Cortex of kidney (tissue), 1 donor: ENCODE data around the gene CTAGE8.
"Not testable (repeated sequence)": the region's sequence is repeated elsewhere in the genome, so short reads cannot be mapped to it uniquely, and the experiment has no call there.

Experiments
- DNase-seq: peaks from one replicate; lab custom pipeline; 2025; lab: John Stamatoyannopoulos, UW

The CTAGE8 gene

GRCh38 chr7:144269188-144269587 lies at the start of gene CTAGE8:
CTAGE8 (minus strand) TSS chr7:144269288; CDS start chr7:144269250, 38 bp downstream.
- DNase-seq: not testable (repeated sequence)

GRCh38 chr7:144317537-144317936 lies 48.4 kb upstream of the CTAGE8 start:
- not testable (repeated sequence) for DNase-seq

GRCh38 chr7:144311872-144312469 lies 42.9 kb upstream of the CTAGE8 start, which contains the start of gene OR2A1:
OR2A1 (plus strand) TSS chr7:144312419; CDS start chr7:144318125, 5,706 bp downstream.
- DNase-seq: not testable (repeated sequence)

- not testable (repeated sequence) for DNase-seq
These were observed 42.1 kb upstream of the CTAGE8 start for GRCh38 chr7:144311218-144311617.

- not testable (repeated sequence) for DNase-seq
These were observed 40.6 kb upstream of the CTAGE8 start for GRCh38 chr7:144309702-144310101.

- not testable (repeated sequence) for DNase-seq
These were observed 36.1 kb upstream of the CTAGE8 start for GRCh38 chr7:144305156-144305555.

- not testable (repeated sequence) for DNase-seq
These were observed 34.5 kb upstream of the CTAGE8 start for GRCh38 chr7:144303607-144304006.

- not testable (repeated sequence) for DNase-seq
These were observed 33.7 kb upstream of the CTAGE8 start for GRCh38 chr7:144302578-144303303.

GRCh38 chr7:144293794-144294499 lies 24.9 kb upstream of the CTAGE8 start:
- not testable (repeated sequence) for DNase-seq

GRCh38 chr7:144292384-144293161 lies 23.5 kb upstream of the CTAGE8 start:
- DNase-seq: not testable (repeated sequence)

- DNase-seq: not testable (repeated sequence)
These were observed 22.5 kb upstream of the CTAGE8 start for GRCh38 chr7:144291607-144292006.

GRCh38 chr7:144287171-144287784 lies 18.2 kb upstream of the CTAGE8 start:
- not testable (repeated sequence) for DNase-seq

- not testable (repeated sequence) for DNase-seq
These were observed 14.6 kb upstream of the CTAGE8 start for GRCh38 chr7:144283716-144284115.

- DNase-seq: not testable (repeated sequence)
These were observed 13.4 kb upstream of the CTAGE8 start for GRCh38 chr7:144282490-144282889.

GRCh38 chr7:144281981-144282380 lies 12.9 kb upstream of the CTAGE8 start:
- not testable (repeated sequence) for DNase-seq

GRCh38 chr7:144280010-144280409 lies 10.9 kb upstream of the CTAGE8 start:
- DNase-seq: not testable (repeated sequence)

- DNase-seq: not testable (repeated sequence)
These were observed 6.2 kb upstream of the CTAGE8 start for GRCh38 chr7:144275281-144275680.

- not testable (repeated sequence) for DNase-seq
These were observed 4.4 kb downstream of the CTAGE8 start, which contains the start of gene OR2A7 for GRCh38 chr7:144264692-144265091. OR2A7 (minus strand) TSS chr7:144264792; CDS start chr7:144259628, 5,164 bp downstream.

- not testable (repeated sequence) for DNase-seq
These were observed 7.0 kb downstream of the CTAGE8 start for GRCh38 chr7:144262128-144262527.

- not testable (repeated sequence) for DNase-seq
These were observed 10.0 kb downstream of the CTAGE8 start for GRCh38 chr7:144259067-144259466.

- DNase-seq: no peak
These were observed 13.0 kb downstream of the CTAGE8 start for GRCh38 chr7:144256112-144256511.
